CD8-positive, alpha-beta memory T cell (primary cell): ENCODE data around the gene FBXW7. TPM values are rescaled to one million over a fixed set of nuclear protein-coding genes. Genes with fewer than 3 reads are reported as not detected.

Experiments
- CTCF ChIA-PET: fragments of 350-600 bp; sonication (Branson Sonifier 250); formaldehyde crosslinking; loops from one replicate; lab custom pipeline; 2021; ENCODE audit warnings: antibody characterized with exemption; lab: Charles Lee
- POLR2A ChIA-PET: fragments of 350-600 bp; sonication (Branson Sonifier 250); formaldehyde crosslinking; loops from one replicate; lab custom pipeline; 2021; ENCODE audit warnings: antibody characterized with exemption; lab: Charles Lee
- DNase-seq, 5 donors: peaks; one replicate each; pipeline versions ENCODE4 v3.0.0 to v3.0.0-alpha.2; 2020 to 2022; ENCODE audit warnings: mixed read lengths in 1 of 5
- H3K27ac ChIP-seq: one replicate; pipeline ENCODE4 v1.7.0; 2013; ENCODE audit warnings: low read depth, mild to moderate bottlenecking, low read length, moderate library complexity
- H3K27me3 ChIP-seq: 2 replicates; pipeline ENCODE4 v1.7.0; 2013; ENCODE audit warnings: low read length, mild to moderate bottlenecking; ENCODE audit not compliant: insufficient read depth, poor library complexity, severe bottlenecking
- H3K36me3 ChIP-seq: 2 replicates; pipeline ENCODE4 v1.7.0; 2013; ENCODE audit warnings: mild to moderate bottlenecking, low read length, moderate library complexity; ENCODE audit not compliant: insufficient read depth
- H3K4me1 ChIP-seq: 2 replicates; pipeline ENCODE4 v1.7.0; 2013; ENCODE audit warnings: mild to moderate bottlenecking, low read length, moderate library complexity; ENCODE audit not compliant: insufficient read depth
- H3K4me3 ChIP-seq: 2 replicates; pipeline ENCODE4 v1.7.0; 2013; ENCODE audit warnings: mild to moderate bottlenecking, low read length
- H3K9me3 ChIP-seq: 2 replicates; pipeline ENCODE4 v1.7.0; 2013; ENCODE audit warnings: mild to moderate bottlenecking, low read length
- H3K27ac Mint-ChIP-seq, 8 donors: one replicate each; pipeline ENCODE4 v1.8.0; 2020 to 2021; ENCODE audit warnings: mixed read lengths in 8 of 8, mild to moderate bottlenecking in 6 of 8, inconsistent platforms in 3 of 8, moderate library complexity in 3 of 8
- H3K27me3 Mint-ChIP-seq, 2 donors: one replicate each; pipeline ENCODE4 v1.8.0; 2020 to 2021; ENCODE audit warnings: mixed read lengths in 2 of 2, mild to moderate bottlenecking in 1 of 2, moderate library complexity in 1 of 2
- H3K36me3 Mint-ChIP-seq, 3 donors: one replicate each; pipeline ENCODE4 v1.8.0; 2020 to 2021; ENCODE audit warnings: mixed read lengths in 3 of 3, inconsistent platforms in 1 of 3, mild to moderate bottlenecking in 1 of 3
- H3K4me1 Mint-ChIP-seq, 3 donors: one replicate each; pipeline ENCODE4 v1.8.0; 2020 to 2021; ENCODE audit warnings: mixed read lengths in 3 of 3, inconsistent platforms in 1 of 3, mild to moderate bottlenecking in 1 of 3
- H3K4me3 Mint-ChIP-seq, 7 donors: one replicate each; pipeline ENCODE4 v1.8.0; 2020 to 2021; ENCODE audit warnings: mixed read lengths in 7 of 7, mild to moderate bottlenecking in 6 of 7, moderate library complexity in 4 of 7, inconsistent platforms in 2 of 7
- H3K9me3 Mint-ChIP-seq, 5 donors: one replicate each; pipeline ENCODE4 v1.8.0; 2020 to 2022; ENCODE audit warnings: mixed read lengths in 5 of 5, mild to moderate bottlenecking in 3 of 5, moderate library complexity in 2 of 5, inconsistent platforms in 1 of 5
- polyA plus RNA-seq: library from polyadenylated mRNA; unstranded; fragments of 300-500 nt; fragmentation: Illumina TruSeq; gene quantifications from one replicate; pipeline ENCODE4 v1.2.3, GENCODE V29; 2021
- total RNA-seq, 2 experiments: library from RNA; stranded (reverse); gene quantifications; one replicate each; pipeline ENCODE4 v1.2.3, GENCODE V29; 2021

FBXW7 gene
- total and polyA plus RNA-seq, 3 experiments from 2014 or later: 42.7 to 54.3 (median 46.6) TPM

DNA sequence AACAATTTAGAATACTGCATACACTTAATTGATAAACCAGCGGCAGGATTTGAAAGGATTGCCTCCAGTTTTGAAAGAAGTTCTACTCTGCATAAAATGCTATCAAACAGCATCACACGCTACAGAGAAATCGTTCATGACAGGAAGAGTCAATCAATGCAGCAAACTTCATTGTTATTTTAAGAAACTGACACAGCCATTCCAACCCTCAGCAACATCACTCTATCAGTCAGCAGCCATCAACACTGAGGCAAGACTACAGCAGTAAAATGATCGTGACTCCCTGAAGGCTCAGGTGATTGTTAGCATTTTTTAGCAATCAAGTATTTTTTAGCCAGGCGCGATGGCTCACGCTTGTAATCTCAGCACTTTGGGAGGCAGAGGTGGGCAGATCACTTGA, 98.3 kb downstream of the FBXW7 start:
- Histone ChIP-seq H3K36me3 (no peaks in the 10 kb centered on the region), H3K27ac (no peak overlapping the region), H3K27me3 (no peaks in the 10 kb centered on the region), H3K9me3 (no peaks in the 10 kb centered on the region), H3K4me3 (no peak overlapping the region), H3K4me1 (no peaks in the 10 kb centered on the region)
- no peak overlapping the region for H3K4me3 Mint-ChIP-seq
- H3K4me1 Mint-ChIP-seq: peaks cover 33 to 64% (median 51%) of the 10 kb centered on the region in 3 donors
- CTCF ChIA-PET: no interaction called here
- no peak for DNase-seq
- no peaks in the 10 kb centered on the region for H3K27me3 Mint-ChIP-seq
- POLR2A ChIA-PET: no interaction called here
- no peaks in the 10 kb centered on the region for H3K9me3 Mint-ChIP-seq
- H3K27ac Mint-ChIP-seq: no peak overlapping the region
- peaks cover 6 to 12% (median 8%) of the 10 kb centered on the region in 3 donors for H3K36me3 Mint-ChIP-seq

DNA sequence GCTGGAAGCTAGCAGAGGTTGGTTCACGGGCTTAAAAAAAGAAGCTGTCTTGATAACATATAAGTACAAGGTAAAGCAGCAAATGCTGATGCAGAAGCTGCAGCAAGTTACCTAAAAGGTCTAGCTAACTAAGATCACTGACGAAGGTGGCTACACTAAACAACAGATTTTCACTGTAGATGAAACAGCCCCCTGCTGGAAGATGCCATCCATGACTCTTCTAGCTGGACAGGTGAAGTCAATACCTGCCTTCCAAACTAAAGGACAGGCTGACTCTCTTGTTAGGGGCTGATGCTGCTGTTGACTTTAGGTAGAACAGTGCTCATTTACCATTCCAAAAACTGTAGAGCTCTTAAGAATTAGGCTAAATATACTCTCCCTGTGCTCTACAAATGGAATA, 99.5 kb downstream of the FBXW7 start:
- no peaks in the 10 kb centered on the region for H3K4me1 ChIP-seq
- no peaks in the 10 kb centered on the region for H3K9me3 Mint-ChIP-seq

DNA sequence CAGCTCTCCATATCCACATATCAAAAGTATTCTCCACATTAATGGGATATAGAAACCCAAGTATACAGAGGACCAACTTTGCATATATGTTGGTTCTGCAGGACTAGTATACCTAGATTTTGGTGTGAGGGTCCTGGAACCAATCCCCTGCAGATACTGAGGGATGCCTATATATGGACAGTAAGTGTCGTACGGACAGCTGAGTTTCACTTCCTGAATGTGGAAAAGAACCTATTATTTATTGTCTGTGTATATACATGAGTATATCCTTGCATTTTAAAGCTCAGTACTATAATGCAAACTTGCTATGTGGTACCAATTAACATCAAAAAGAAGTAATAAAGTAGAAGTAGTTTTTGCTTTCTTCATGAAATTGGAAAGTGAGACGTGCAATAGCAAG, 101.9 kb downstream of the FBXW7 start:
- POLR2A ChIA-PET: no interaction called here
- H3K9me3 ChIP-seq: no peaks in the 10 kb centered on the region
- Mint-ChIP-seq H3K27me3 (no peaks in the 10 kb centered on the region), H3K4me1 (peaks cover 33 to 72% (median 64%) of the 10 kb centered on the region in 3 donors), H3K4me3 (no peak overlapping the region), H3K36me3 (peaks cover 6 to 19% (median 8%) of the 10 kb centered on the region in 3 donors), H3K27ac (no peak overlapping the region), H3K9me3 (no peaks in the 10 kb centered on the region)
- H3K27ac ChIP-seq: no peak overlapping the region
- DNase-seq: no peak
- no peaks in the 10 kb centered on the region for H3K27me3 ChIP-seq
- H3K36me3 ChIP-seq: no peaks in the 10 kb centered on the region
- H3K4me1 ChIP-seq: no peaks in the 10 kb centered on the region
- CTCF ChIA-PET: no interaction called here
- no peak overlapping the region for H3K4me3 ChIP-seq

More for the DNA sequence above, 99.5 kb downstream of the FBXW7 start:
- Histone ChIP-seq H3K27me3 (no peaks in the 10 kb centered on the region), H3K9me3 (no peaks in the 10 kb centered on the region), H3K4me3 (no peak overlapping the region), H3K36me3 (no peaks in the 10 kb centered on the region), H3K27ac (no peak overlapping the region)
- Mint-ChIP-seq H3K4me3 (no peak overlapping the region), H3K4me1 (peaks cover 31 to 64% (median 56%) of the 10 kb centered on the region in 3 donors), H3K27ac (no peak overlapping the region), H3K36me3 (peaks cover 6 to 12% (median 8%) of the 10 kb centered on the region in 3 donors), H3K27me3 (no peaks in the 10 kb centered on the region)
- ChIA-PET CTCF (interaction anchor here (0.8 to 1.4 kb wide), 2 partner anchors 9 to 28 kb away, joined by 3 to 4 read pairs; no protein-coding TSS in a partner anchor), POLR2A (interaction anchor here (0.6 kb wide), 1 partner anchor 47 kb away, joined by 3 read pairs; no protein-coding TSS in a partner anchor)
- DNase-seq: no peak

DNA sequence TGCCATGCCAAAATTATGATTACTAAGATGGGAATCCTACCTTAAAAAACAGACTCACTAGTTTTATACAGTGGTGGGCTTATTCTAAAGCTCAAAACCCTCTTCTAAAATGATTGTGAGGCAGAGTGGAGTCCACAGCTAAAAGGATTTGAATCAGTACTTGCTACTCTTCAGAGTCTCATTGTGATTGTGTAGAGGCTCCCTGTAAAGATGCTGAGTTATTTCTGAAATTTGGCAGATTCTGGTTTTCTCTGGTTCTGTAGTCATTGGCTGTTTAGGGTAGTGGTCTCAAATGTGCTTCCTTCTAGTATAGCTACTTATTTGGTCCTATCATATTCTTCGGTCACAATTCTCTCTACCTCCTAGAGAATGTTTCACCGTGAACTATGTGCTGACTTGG, 104.1 kb downstream of the FBXW7 start:
- Histone ChIP-seq H3K4me1 (no peaks in the 10 kb centered on the region), H3K36me3 (no peaks in the 10 kb centered on the region), H3K27ac (no peak overlapping the region), H3K9me3 (no peaks in the 10 kb centered on the region), H3K27me3 (no peaks in the 10 kb centered on the region), H3K4me3 (no peak overlapping the region)
- H3K36me3 Mint-ChIP-seq: peaks cover 3 to 27% (median 7%) of the 10 kb centered on the region in 3 donors
- H3K27me3 Mint-ChIP-seq: peaks cover 0 to 2% of the 10 kb centered on the region in 2 donors
- peak overlapping the region in 1 of 8 donors; percentile 78 for H3K27ac Mint-ChIP-seq
- ChIA-PET POLR2A (no interaction called here), CTCF (no interaction called here)
- H3K9me3 Mint-ChIP-seq: no peaks in the 10 kb centered on the region
- H3K4me1 Mint-ChIP-seq: peaks cover 27 to 65% (median 58%) of the 10 kb centered on the region in 3 donors
- no peak overlapping the region for H3K4me3 Mint-ChIP-seq
- DNase-seq: no peak

DNA sequence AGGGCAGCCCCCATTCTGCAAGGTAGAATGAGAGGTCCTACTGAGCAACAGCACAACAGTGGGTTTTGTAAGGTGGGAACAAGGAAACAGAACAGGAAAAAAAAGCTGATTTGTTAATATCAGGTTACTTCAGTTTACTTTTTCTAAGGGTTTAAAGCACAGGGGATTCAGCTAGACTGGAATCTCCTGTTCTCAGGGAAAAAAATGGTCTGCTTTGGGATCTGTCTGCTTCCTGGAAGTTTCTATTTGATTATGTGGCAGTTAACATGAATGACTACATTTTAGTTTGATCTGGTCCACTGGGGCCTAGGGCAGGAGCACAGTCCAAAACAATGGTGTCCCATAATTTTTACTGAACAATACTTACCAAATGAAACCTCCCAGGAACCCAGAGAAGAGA, 104.6 kb downstream of the FBXW7 start:
- H3K4me3 ChIP-seq: no peak overlapping the region
- POLR2A ChIA-PET: no interaction called here
- no peak overlapping the region for H3K27ac ChIP-seq
- Mint-ChIP-seq H3K4me1 (peaks cover 26 to 65% (median 55%) of the 10 kb centered on the region in 3 donors), H3K9me3 (no peaks in the 10 kb centered on the region), H3K27me3 (peaks cover 0 to 2% of the 10 kb centered on the region in 2 donors), H3K27ac (peak overlapping the region in 3 of 8 donors; percentile 10 to 78 (median 70)), H3K4me3 (no peak overlapping the region), H3K36me3 (peaks cover 3 to 30% (median 9%) of the 10 kb centered on the region in 3 donors)
- no peak for DNase-seq
- CTCF ChIA-PET: no interaction called here
- no peaks in the 10 kb centered on the region for H3K36me3 ChIP-seq
- no peaks in the 10 kb centered on the region for H3K27me3 ChIP-seq
- no peaks in the 10 kb centered on the region for H3K4me1 ChIP-seq
- H3K9me3 ChIP-seq: no peaks in the 10 kb centered on the region

DNA sequence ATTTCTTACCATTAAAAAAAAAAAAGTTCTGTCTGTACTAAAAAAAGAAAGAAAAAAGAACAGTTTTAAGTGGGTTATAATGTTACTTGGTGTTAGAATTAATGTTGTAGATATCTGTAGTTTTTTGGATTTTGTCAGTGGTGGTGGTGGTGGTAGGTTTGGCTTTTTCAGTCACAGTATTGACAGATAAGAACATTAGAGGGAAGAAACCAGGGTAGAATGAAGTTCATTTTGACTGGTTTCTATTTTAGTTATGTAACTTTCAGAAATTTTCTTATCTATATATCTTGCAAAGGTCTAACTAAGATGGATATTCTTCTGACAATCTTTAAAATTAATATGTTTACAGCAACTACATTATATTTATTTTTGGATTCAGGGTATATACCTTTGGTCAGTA, 105.4 kb downstream of the FBXW7 start:
- ChIA-PET POLR2A (no interaction called here), CTCF (no interaction called here)
- Mint-ChIP-seq H3K9me3 (no peaks in the 10 kb centered on the region), H3K4me3 (no peak overlapping the region), H3K36me3 (peaks cover 3 to 31% (median 8%) of the 10 kb centered on the region in 3 donors), H3K27me3 (peaks cover 0 to 2% of the 10 kb centered on the region in 2 donors), H3K4me1 (peaks cover 24 to 69% (median 49%) of the 10 kb centered on the region in 3 donors), H3K27ac (peak overlapping the region in 1 of 8 donors; percentile 55)
- DNase-seq: no peak
- Histone ChIP-seq H3K27ac (no peak overlapping the region), H3K36me3 (no peaks in the 10 kb centered on the region), H3K27me3 (no peaks in the 10 kb centered on the region), H3K4me1 (no peaks in the 10 kb centered on the region), H3K9me3 (no peaks in the 10 kb centered on the region), H3K4me3 (no peak overlapping the region)

DNA sequence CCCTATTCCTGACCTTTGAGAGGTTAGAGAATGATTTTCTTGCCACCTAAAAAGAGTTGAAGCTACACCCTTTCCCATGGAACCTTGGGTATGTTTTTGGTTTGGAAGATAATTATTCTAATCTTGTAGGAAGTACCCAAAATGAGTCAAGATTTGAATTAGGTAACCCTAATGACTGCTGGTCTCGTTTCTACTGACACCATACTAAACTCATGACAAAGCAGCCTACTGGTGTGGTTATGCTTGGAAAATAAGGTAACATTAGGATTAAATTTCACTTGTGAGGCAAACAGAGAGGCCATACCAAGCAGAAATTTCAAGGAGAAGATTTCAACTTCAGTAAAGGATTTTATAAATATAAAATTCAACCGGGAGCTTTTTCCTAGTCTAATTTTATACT, 107.9 kb downstream of the FBXW7 start:
- Mint-ChIP-seq H3K4me3 (no peak overlapping the region), H3K4me1 (peaks cover 24 to 69% (median 43%) of the 10 kb centered on the region in 3 donors), H3K27me3 (peaks cover 0 to 2% of the 10 kb centered on the region in 2 donors), H3K9me3 (no peaks in the 10 kb centered on the region), H3K36me3 (peaks cover 3 to 29% (median 6%) of the 10 kb centered on the region in 3 donors), H3K27ac (no peak overlapping the region)
- H3K27me3 ChIP-seq: no peaks in the 10 kb centered on the region
- no peaks in the 10 kb centered on the region for H3K36me3 ChIP-seq
- DNase-seq: no peak
- no peak overlapping the region for H3K4me3 ChIP-seq
- ChIA-PET CTCF (interaction anchor here (1.1 kb wide), 1 partner anchor 27 kb away, joined by 3 read pairs; no protein-coding TSS in a partner anchor), POLR2A (no interaction called here)
- H3K27ac ChIP-seq: no peak overlapping the region
- no peaks in the 10 kb centered on the region for H3K9me3 ChIP-seq
- H3K4me1 ChIP-seq: no peaks in the 10 kb centered on the region

DNA sequence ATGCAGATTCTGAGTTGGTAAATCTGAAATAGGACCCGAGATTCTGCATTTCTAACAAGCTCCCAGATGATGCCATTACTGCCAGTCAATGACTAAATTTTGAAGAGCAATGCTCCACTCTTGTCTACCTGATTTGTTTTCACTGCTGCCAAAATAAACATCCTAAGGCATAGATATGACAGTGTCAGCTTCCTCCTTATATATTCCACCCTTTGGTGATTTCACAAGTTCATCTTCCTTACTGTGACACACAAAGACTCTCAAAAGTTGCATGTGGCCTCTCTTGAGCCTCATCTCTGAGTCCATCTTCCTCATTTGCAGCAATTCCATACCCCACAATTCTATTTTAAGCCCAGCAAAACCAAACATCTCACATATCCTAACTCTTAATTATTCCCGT, 110.9 kb downstream of the FBXW7 start:
- no peak for DNase-seq

More for the DNA sequence above, 110.9 kb downstream of the FBXW7 start:
- Mint-ChIP-seq H3K27me3 (peaks cover 0 to 2% of the 10 kb centered on the region in 2 donors), H3K36me3 (peaks cover 3 to 29% (median 6%) of the 10 kb centered on the region in 3 donors), H3K27ac (peak overlapping the region in 1 of 8 donors; percentile 81), H3K4me1 (peaks cover 28 to 73% (median 50%) of the 10 kb centered on the region in 3 donors), H3K9me3 (no peaks in the 10 kb centered on the region), H3K4me3 (no peak overlapping the region)
- CTCF ChIA-PET: no interaction called here
- H3K27me3 ChIP-seq: no peaks in the 10 kb centered on the region
- no peaks in the 10 kb centered on the region for H3K36me3 ChIP-seq
- H3K4me1 ChIP-seq: peaks cover under 1% of the 10 kb centered on the region
- H3K9me3 ChIP-seq: no peaks in the 10 kb centered on the region
- H3K4me3 ChIP-seq: no peak overlapping the region
- POLR2A ChIA-PET: no interaction called here
- no peak overlapping the region for H3K27ac ChIP-seq
